ENCODE results near the gene OR5AN1. TPM values are rescaled to one million over a fixed set of nuclear protein-coding genes. Genes with fewer than 3 reads are reported as not detected.

The OR5AN1 gene
- polyA plus RNA-seq, 2 of the 4 experiments (the other 2 are of a cell fraction) = not detected

- no peak for TF ChIP-seq MYC (IDR thresholded peaks at IDR 0.05; ENCODE audit: borderline replicate concordance, low read length)
- TF ChIP-seq ZC3H11A (IDR thresholded peaks at IDR 0.05) = no peak
- TF ChIP-seq RNF2 (IDR thresholded peaks at IDR 0.05; ENCODE audit: borderline replicate concordance, low read depth) = no peak
Observed at GRCh38 chr11:59416613-59417012, 57.9 kb downstream of the OR5AN1 start (continued).

GRCh38 chr11:59417023-59417422 is 58.3 kb downstream of the OR5AN1 start:
- WGBS (ENCODE audit: missing lambda C conversion rate) = 23% methylated on average over 5 of the region's 5 CpGs
- TF ChIP-seq SREBF2 (IDR thresholded peaks at IDR 0.05) (no peak), RAD21 (conservative IDR thresholded peaks at IDR 0.05 in 1 of 2, IDR thresholded peaks at IDR 0.05 in 1 of 2) (no peak), HDAC2 (IDR thresholded peaks at IDR 0.05) (no peak), NR3C1 (IDR thresholded peaks at IDR 0.05) (no peak), CHD2 (IDR thresholded peaks at IDR 0.05; ENCODE audit: low read length, partially characterized antibody) (no peak)
- H3K27ac ChIP-seq = no peak overlapping the region
- POLR2A ChIA-PET = no interaction called here
- CTCF ChIA-PET = interaction anchor here (1.0 to 1.4 kb wide), 2 partner anchors 23 to 245 kb away, joined by 3 read pairs; partner anchors contain the start of gene DTX4
- DNase-seq (ENCODE audit: low read depth in 1 of 2, low spot score in 1 of 2) (no peak), FAIRE-seq (no peak), ATAC-seq (no peak)
- no peak overlapping the region for H3K4me3 ChIP-seq
- H3K4me2 ChIP-seq = no peak overlapping the region
- no peaks in the 10 kb centered on the region for H3K4me1 ChIP-seq
- H3K9me3 ChIP-seq = no peaks in the 10 kb centered on the region

GRCh38 chr11:59418156-59418555 is 59.5 kb downstream of the OR5AN1 start:
- CTCF ChIA-PET = interaction anchor here (0.6 to 1.8 kb wide), 2 partner anchors 12 to 92 kb away, joined by 3 to 6 read pairs; no protein-coding TSS in a partner anchor
- no peak overlapping the region for H3K4me3 ChIP-seq

More at GRCh38 chr11:59418156-59418555, 59.5 kb downstream of the OR5AN1 start:
- FAIRE-seq (no peak), DNase-seq (ENCODE audit: low read depth in 1 of 2, low spot score in 1 of 2) (no peak), ATAC-seq (no peak)
- Histone ChIP-seq H3K9me3 (no peaks in the 10 kb centered on the region), H3K27ac (no peak overlapping the region), H3K4me2 (no peak overlapping the region), H3K4me1 (no peaks in the 10 kb centered on the region)
- POLR2A ChIA-PET = no interaction called here
- TF ChIP-seq HOXA7 (CRISPR knock-in tag; IDR thresholded peaks at IDR 0.05) (no peak), TP53 (CRISPR knock-in tag; IDR thresholded peaks at IDR 0.05) (no peak), CHD4 (IDR thresholded peaks at IDR 0.05; ENCODE audit: borderline replicate concordance) (no peak), BCL3 (IDR thresholded peaks at IDR 0.05) (no peak), MAX (IDR thresholded peaks at IDR 0.05) (no peak), KDM1A (IDR thresholded peaks at IDR 0.05; ENCODE audit: low read depth) (no peak), RFX5 (IDR thresholded peaks at IDR 0.05) (no peak), USF2 (IDR thresholded peaks at IDR 0.05) (no peak), RNF2 (IDR thresholded peaks at IDR 0.05; ENCODE audit: borderline replicate concordance, low read depth) (no peak), EP300 (IDR thresholded peaks at IDR 0.05) (no peak), RARB (CRISPR knock-in tag; IDR thresholded peaks at IDR 0.05) (no peak)
- WGBS (ENCODE audit: missing lambda C conversion rate) = 30% methylated on average over 2 of the region's 2 CpGs

Other genes starting within 250 kb of the OR5AN1 start
- 21.8 TPM in 2 replicates for gene FAM111A, start 216.0 kb upstream of the OR5AN1 start, polyA plus RNA-seq (2011; rRNA removed)
- gene FAM111A, start 216.0 kb upstream of the OR5AN1 start, polyA plus RNA-seq (2017; fragmentation: RNase III; extraction: RNeasy Plus Mini Kit Qiagen cat#74134 plus additional on column Dnase treatment) = 13.4 to 14.2 TPM (median 14.0 TPM) in 3 replicates
- gene DTX4, start 186.8 kb upstream of the OR5AN1 start, polyA plus RNA-seq (2011; rRNA removed) = 0.97 and 2.2 TPM in 2 replicates
- 3.0 to 3.3 TPM (median 3.1 TPM) in 3 replicates for gene DTX4, start 186.8 kb upstream of the OR5AN1 start, polyA plus RNA-seq (2017; fragmentation: RNase III; extraction: RNeasy Plus Mini Kit Qiagen cat#74134 plus additional on column Dnase treatment)
- not detected in 2 replicates for gene MPEG1, start 146.0 kb upstream of the OR5AN1 start, polyA plus RNA-seq (2011; rRNA removed)
- not detected in 3 replicates for gene MPEG1, start 146.0 kb upstream of the OR5AN1 start, polyA plus RNA-seq (2017; fragmentation: RNase III; extraction: RNeasy Plus Mini Kit Qiagen cat#74134 plus additional on column Dnase treatment)
- gene OR5A2, start 67.5 kb downstream of the OR5AN1 start, polyA plus RNA-seq (2011; rRNA removed) = not detected in 2 replicates
- gene OR5A2, start 67.5 kb downstream of the OR5AN1 start, polyA plus RNA-seq (2017; fragmentation: RNase III; extraction: RNeasy Plus Mini Kit Qiagen cat#74134 plus additional on column Dnase treatment) = not detected in 3 replicates
- not detected in 2 replicates for gene OR5A1, start 77.6 kb downstream of the OR5AN1 start, polyA plus RNA-seq (2011; rRNA removed)
- gene OR5A1, start 77.6 kb downstream of the OR5AN1 start, polyA plus RNA-seq (2017; fragmentation: RNase III; extraction: RNeasy Plus Mini Kit Qiagen cat#74134 plus additional on column Dnase treatment) = not detected in 3 replicates
- not detected in 2 replicates for gene OR4D6, start 98.1 kb downstream of the OR5AN1 start, polyA plus RNA-seq (2011; rRNA removed)
- gene OR4D6, start 98.1 kb downstream of the OR5AN1 start, polyA plus RNA-seq (2017; fragmentation: RNase III; extraction: RNeasy Plus Mini Kit Qiagen cat#74134 plus additional on column Dnase treatment) = not detected in 3 replicates
- gene OR4D10, start 114.4 kb downstream of the OR5AN1 start, polyA plus RNA-seq (2011; rRNA removed) = not detected in 2 replicates
- not detected in 3 replicates for gene OR4D10, start 114.4 kb downstream of the OR5AN1 start, polyA plus RNA-seq (2017; fragmentation: RNase III; extraction: RNeasy Plus Mini Kit Qiagen cat#74134 plus additional on column Dnase treatment)
- gene OR4D11, start 144.7 kb downstream of the OR5AN1 start, polyA plus RNA-seq (2011; rRNA removed) = not detected in 2 replicates
- gene OR4D11, start 144.7 kb downstream of the OR5AN1 start, polyA plus RNA-seq (2017; fragmentation: RNase III; extraction: RNeasy Plus Mini Kit Qiagen cat#74134 plus additional on column Dnase treatment) = not detected in 3 replicates
- not detected in 2 replicates for gene OR4D9, start 152.6 kb downstream of the OR5AN1 start, polyA plus RNA-seq (2011; rRNA removed)
- gene OR4D9, start 152.6 kb downstream of the OR5AN1 start, polyA plus RNA-seq (2017; fragmentation: RNase III; extraction: RNeasy Plus Mini Kit Qiagen cat#74134 plus additional on column Dnase treatment) = not detected in 3 replicates

Data from A549 (cell line).